Esophagus muscularis mucosa (tissue), 4 donors: Measurements from ENCODE around the gene STK32B. TPM values are rescaled to one million over a fixed set of nuclear protein-coding genes. Genes with fewer than 3 reads are reported as not detected.

Experiments used
- DNase-seq: peaks from one replicate; pipeline ENCODE4 v3.0.0-alpha.2; 2017; ENCODE audit errors: extremely low spot score
- H3K27ac ChIP-seq, 4 donors: fragments of 200-600 bp; sonication (generic); replicated peaks in 1 of 4; 1 replicate in 3 of 4; 2 replicates in 1 of 4; pipeline ENCODE4 v1.5.1; 2016 to 2019; ENCODE audit warnings: mild to moderate bottlenecking in 1 of 4
- H3K27me3 ChIP-seq, 4 donors: fragments of 200-600 bp; sonication (generic); one replicate each; pipeline versions ENCODE4 v1.5.1 to v1.6.0; 2016 to 2019
- H3K36me3 ChIP-seq, 4 donors: fragments of 200-600 bp; sonication (generic); one replicate each; pipeline ENCODE4 v1.5.1; 2016 to 2019
- H3K4me1 ChIP-seq, 4 donors: fragments of 200-600 bp; sonication (generic); one replicate each; pipeline ENCODE4 v1.5.1; 2016 to 2019
- H3K4me3 ChIP-seq, 4 donors: fragments of 200-600 bp; sonication (generic); 1 replicate in 2 of 4; 2 replicates in 2 of 4; pipeline ENCODE4 v1.5.1; 2016 to 2019; ENCODE audit warnings: mild to moderate bottlenecking in 4 of 4, moderate library complexity in 1 of 4
- H3K9me3 ChIP-seq, 4 donors: fragments of 200-600 bp; sonication (generic); 1 replicate in 3 of 4; 2 replicates in 1 of 4; pipeline ENCODE4 v1.5.1; 2016 to 2019
- EP300 ChIP-seq: sonication (generic); formaldehyde crosslinking; IDR thresholded peaks from one replicate; pipeline ENCODE4 v1.6.1; 2017; ENCODE audit warnings: antibody characterized with exemption
- POLR2A ChIP-seq: fragments of 450-650 bp; IDR thresholded peaks from one replicate; pipeline ENCODE4 v1.6.1; 2017; ENCODE audit warnings: antibody characterized with exemption, moderate library complexity, mild to moderate bottlenecking, low read depth
- POLR2AphosphoS5 ChIP-seq, 2 donors: sonication (generic); formaldehyde crosslinking; IDR thresholded peaks; one replicate each; pipeline ENCODE4 v1.6.1; 2017; ENCODE audit warnings: antibody characterized with exemption in 2 of 2
- WGBS: methylation state at CpG from one replicate; pipeline ENCODE4 v1.1.5; 2018; 5-methylcytosine and 5-hydroxymethylcytosine counted together
- intact Hi-C: fragments of 100-400 bp; cut with DNase I; formaldehyde crosslinking; loops from one replicate; pipeline ENCODE4 v1.15.1; 2023
- total RNA-seq, 4 donors: library from RNA; depleted of rRNA; stranded (reverse); fragments of >200 nt; gene quantifications; one replicate each; pipeline versions ENCODE4 v1.1.0 to v1.2.1, GENCODE V29; 2016
- TF ChIP-seq, protein P1 (sequence below), 3 experiments: fragments of 200-600 bp in 2 of 3; fragments of 450-650 bp in 1 of 3; sonication (generic) in 2 of 3; IDR thresholded peaks; one replicate each; pipeline ENCODE4 v1.5.1; 2017 to 2019; ENCODE audit warnings: antibody characterized with exemption in 3 of 3, mild to moderate bottlenecking in 2 of 3, moderate library complexity in 1 of 3

Gene STK32B
- total RNA-seq, 4 donors from 2014 or later, result 1.7 to 3.8 (median 2.7) TPM

DNA sequence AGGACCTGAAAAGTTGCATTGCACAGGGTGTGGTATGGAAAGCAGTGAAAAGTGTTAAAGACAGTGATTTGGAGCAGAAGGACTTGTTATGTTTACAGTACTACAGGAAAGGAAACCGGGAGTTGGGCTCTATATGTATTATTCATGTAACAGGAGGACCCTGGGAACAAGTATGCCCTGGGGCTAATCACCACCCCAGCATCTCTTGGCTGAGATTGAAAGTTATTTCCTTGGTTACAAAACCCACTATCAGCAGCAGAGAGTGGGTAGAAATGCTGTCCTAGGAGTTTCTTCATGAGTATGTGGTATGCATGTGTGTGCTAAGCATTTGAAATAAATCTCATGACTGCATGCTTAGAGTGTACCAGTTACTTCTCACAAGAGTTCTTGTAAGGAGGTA is 46.9 kb downstream of the STK32B start:
- H3K9me3 ChIP-seq, result peaks cover 0 to 16% (median 4%) of the 10 kb centered on the region in 4 donors
- intact Hi-C loops, result no loop called here
- no peak overlapping the region for H3K27ac ChIP-seq
- no peak for DNase-seq
- TF ChIP-seq POLR2A (no peak), POLR2AphosphoS5 (IDR thresholded peaks at IDR 0.05) (no peak), EP300 (no peak)
- WGBS, result 35% methylated on average over 1 of the region's 1 CpG
- no peak overlapping the region for H3K4me3 ChIP-seq
- H3K4me1 ChIP-seq, result no peaks in the 10 kb centered on the region
- H3K27me3 ChIP-seq, result no peaks in the 10 kb centered on the region
- no peaks in the 10 kb centered on the region for H3K36me3 ChIP-seq

DNA sequence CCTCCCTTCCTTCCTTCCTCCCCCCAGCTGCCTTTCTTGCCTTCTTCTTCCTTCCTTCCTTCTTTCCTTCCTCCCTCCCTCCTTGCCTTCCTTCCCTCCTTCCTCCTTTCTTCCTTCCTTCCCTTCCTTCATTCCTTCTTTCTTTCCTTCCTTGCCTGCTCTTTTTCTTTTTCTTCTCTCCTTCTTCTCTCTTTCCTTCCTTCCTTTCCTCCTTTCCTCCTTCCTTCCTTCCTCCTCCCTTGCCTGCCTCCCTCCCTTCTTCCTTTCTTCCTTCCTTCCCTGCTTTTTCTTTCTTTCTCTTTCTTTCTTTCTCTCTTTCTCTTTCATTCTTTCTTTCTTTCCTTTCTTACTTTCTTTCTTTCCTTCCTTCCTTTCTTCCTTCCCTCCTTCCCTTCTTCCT is 49.1 kb downstream of the STK32B start:
- no peak overlapping the region for H3K4me3 ChIP-seq
- peaks cover 0 to 16% (median 4%) of the 10 kb centered on the region in 4 donors for H3K9me3 ChIP-seq
- DNase-seq, result no peak
- no peaks in the 10 kb centered on the region for H3K27me3 ChIP-seq
- H3K36me3 ChIP-seq, result no peaks in the 10 kb centered on the region
- intact Hi-C loops, result no loop called here
- H3K4me1 ChIP-seq, result no peaks in the 10 kb centered on the region
- TF ChIP-seq, protein P1, sequence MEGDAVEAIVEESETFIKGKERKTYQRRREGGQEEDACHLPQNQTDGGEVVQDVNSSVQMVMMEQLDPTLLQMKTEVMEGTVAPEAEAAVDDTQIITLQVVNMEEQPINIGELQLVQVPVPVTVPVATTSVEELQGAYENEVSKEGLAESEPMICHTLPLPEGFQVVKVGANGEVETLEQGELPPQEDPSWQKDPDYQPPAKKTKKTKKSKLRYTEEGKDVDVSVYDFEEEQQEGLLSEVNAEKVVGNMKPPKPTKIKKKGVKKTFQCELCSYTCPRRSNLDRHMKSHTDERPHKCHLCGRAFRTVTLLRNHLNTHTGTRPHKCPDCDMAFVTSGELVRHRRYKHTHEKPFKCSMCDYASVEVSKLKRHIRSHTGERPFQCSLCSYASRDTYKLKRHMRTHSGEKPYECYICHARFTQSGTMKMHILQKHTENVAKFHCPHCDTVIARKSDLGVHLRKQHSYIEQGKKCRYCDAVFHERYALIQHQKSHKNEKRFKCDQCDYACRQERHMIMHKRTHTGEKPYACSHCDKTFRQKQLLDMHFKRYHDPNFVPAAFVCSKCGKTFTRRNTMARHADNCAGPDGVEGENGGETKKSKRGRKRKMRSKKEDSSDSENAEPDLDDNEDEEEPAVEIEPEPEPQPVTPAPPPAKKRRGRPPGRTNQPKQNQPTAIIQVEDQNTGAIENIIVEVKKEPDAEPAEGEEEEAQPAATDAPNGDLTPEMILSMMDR (IDR thresholded peaks at IDR 0.05), result no peak
- no peak for TF ChIP-seq EP300
- no peak for TF ChIP-seq POLR2AphosphoS5 (IDR thresholded peaks at IDR 0.05)
- TF ChIP-seq POLR2A, result no peak
- no peak overlapping the region for H3K27ac ChIP-seq

DNA sequence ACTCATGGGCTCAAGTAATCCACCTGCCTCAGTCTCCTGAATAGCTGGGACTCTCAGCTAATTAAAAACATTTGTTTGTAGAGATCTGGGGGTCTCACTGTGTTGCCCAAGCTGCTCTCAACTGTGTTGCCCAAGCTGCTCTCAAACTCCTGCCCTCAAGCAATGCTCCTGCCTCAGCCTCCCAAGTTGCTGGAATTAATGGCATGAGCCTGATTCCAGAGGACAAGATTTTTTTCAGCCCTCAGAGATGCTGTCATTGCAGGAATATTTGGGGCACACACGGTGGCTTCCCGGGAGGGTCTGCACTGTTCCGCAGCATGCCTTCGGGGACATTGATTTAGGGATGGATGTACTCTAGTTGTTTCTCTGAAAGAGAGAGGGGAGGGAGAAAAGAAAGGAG is 49.7 kb downstream of the STK32B start:
- DNase-seq, result no peak
- WGBS, result 82% methylated on average over 4 of the region's 4 CpGs
- Histone ChIP-seq H3K4me1 (no peaks in the 10 kb centered on the region), H3K36me3 (no peaks in the 10 kb centered on the region), H3K27me3 (no peaks in the 10 kb centered on the region), H3K27ac (no peak overlapping the region), H3K9me3 (peaks cover 0 to 16% (median 4%) of the 10 kb centered on the region in 4 donors), H3K4me3 (no peak overlapping the region)
- TF ChIP-seq POLR2AphosphoS5 (IDR thresholded peaks at IDR 0.05), result no peak
- no peak for TF ChIP-seq POLR2A
- TF ChIP-seq EP300, result no peak
- TF ChIP-seq, protein P1 (IDR thresholded peaks at IDR 0.05), result no peak
- intact Hi-C loops, result no loop called here

DNA sequence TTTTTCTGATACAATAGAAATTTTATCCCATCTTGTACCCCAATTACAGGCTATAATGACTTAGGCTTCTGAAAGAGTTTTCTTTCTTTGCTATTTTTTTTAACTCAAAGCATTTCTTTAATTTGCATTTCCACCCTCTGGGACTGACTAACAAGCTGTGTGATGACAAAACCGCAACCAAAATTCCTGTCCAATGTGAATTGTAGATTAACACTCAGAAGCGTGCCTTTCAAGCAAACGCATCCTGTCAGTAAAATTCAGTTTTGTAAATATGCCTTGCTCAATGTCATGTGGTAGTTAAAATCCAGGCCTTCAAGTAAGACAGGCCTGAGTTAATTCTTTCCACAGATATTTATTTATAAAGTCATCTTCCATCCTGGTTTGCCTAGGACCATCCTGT is 50.3 kb downstream of the STK32B start:
- 78% methylated on average over 3 of the region's 3 CpGs for WGBS
- H3K4me1 ChIP-seq, result no peaks in the 10 kb centered on the region

DNA sequence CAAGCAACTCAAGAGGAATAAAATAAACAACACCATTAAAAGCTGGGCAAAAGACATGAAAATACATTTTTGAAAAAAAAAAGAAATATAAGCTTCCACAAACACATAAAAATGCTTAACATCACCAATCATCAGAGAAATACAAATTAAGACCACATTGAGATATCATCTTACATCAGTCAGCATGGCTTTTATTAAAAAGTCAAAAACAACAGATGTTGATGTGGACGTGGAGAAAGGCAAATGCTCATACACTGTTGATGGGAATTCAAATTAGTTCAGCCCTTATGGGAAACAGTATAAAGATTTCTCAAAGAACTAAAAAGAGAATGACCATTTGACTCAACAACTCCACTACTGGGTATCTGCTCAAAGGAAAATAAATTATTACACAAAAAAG is 59.6 kb downstream of the STK32B start:
- Histone ChIP-seq H3K4me3 (no peak overlapping the region), H3K27ac (no peak overlapping the region), H3K27me3 (no peaks in the 10 kb centered on the region), H3K9me3 (no peaks in the 10 kb centered on the region), H3K4me1 (no peaks in the 10 kb centered on the region), H3K36me3 (no peaks in the 10 kb centered on the region)
- 83% methylated on average over 1 of the region's 1 CpG for WGBS
- no peak for TF ChIP-seq POLR2AphosphoS5 (IDR thresholded peaks at IDR 0.05)
- TF ChIP-seq EP300, result no peak
- TF ChIP-seq, protein P1 (IDR thresholded peaks at IDR 0.05), result no peak
- no peak for TF ChIP-seq POLR2A
- intact Hi-C loops, result no loop called here
- no peak for DNase-seq

More for the DNA sequence above, 50.3 kb downstream of the STK32B start:
- Histone ChIP-seq H3K27me3 (no peaks in the 10 kb centered on the region), H3K4me3 (no peak overlapping the region), H3K36me3 (no peaks in the 10 kb centered on the region), H3K9me3 (peaks cover 0 to 12% (median 4%) of the 10 kb centered on the region in 4 donors), H3K27ac (no peak overlapping the region)
- TF ChIP-seq POLR2AphosphoS5 (IDR thresholded peaks at IDR 0.05) (no peak), POLR2A (no peak), EP300 (no peak)
- TF ChIP-seq, protein P1 (IDR thresholded peaks at IDR 0.05), result no peak
- intact Hi-C loops, result no loop called here
- DNase-seq, result no peak
